GM19372 (cell line): ENCODE data around the gene NPIPB8.
"Not testable (repeated sequence)": the region's sequence is repeated elsewhere in the genome, so short reads cannot be mapped to it uniquely, and the experiment has no call there.

Experiments
- ATAC-seq: cut with Tn5 transposase; IDR thresholded peaks from one replicate; pipeline ENCODE4 v1.9.1; 2021; ENCODE audit warnings: mild to moderate bottlenecking, low read depth, moderate library complexity; ENCODE audit not compliant: unreplicated experiment

Gene NPIPB8

DNA sequence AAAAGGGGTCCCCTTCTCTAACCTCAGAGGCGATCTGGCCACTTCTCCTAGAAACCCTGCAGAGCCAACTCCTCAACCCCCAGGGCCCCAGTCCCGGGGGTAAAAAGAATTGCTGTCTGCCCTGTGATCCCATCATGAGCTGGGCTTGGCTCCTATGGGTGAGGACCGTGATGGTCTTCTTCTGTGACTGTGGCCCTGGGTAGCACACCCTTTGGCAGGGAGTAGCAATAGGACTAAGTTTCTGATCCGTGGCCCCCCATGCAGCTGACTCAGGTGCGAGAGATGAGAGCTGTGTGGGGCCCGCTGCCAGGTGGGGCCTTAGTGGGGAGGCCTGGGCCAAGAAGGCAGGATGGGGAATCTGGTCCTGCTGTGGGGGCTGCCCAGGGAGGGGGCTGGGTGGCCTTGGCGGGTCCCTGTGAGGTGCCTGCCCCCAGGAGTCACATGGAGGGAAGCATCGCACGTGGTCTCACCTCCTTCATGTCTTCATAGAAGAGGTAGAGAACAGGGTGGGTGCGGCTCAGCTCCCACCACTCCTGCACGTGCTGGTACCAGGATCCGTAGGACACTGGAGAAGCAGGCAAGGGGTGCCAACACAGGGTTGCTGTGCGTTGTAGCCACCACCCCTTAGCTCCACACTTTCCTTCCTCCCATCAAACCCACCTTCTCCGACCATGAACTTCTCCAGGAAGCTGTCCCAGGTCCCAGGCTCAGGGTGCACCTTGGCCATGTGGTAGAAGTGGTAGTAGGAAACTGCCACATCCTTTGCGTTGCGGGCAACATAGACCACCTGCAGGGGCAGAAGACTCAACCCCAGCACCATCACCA, 31.4 kb upstream of the NPIPB8 start:
- ATAC-seq: no peak

GRCh38 chr16:28607116-28607623, 30.7 kb upstream of the NPIPB8 start:
- no peak for ATAC-seq

- ATAC-seq: not testable (repeated sequence)
These were observed 30.0 kb upstream of the NPIPB8 start for GRCh38 chr16:28607681-28608495.

DNA sequence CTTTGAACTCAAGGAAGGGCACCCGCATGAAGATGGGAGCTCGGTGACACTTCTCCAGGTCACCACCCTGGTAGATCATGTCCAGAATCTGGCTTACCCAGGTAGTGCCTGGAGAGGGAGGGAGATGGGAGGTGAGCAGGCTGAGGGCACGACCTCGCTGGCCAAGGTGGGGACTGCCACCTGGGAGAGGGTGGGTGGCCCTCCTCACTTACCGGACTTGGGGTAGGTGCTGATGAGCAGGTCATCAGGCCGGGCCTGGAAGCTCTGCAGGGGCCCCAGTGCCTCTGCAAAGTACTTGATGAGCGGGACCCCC, 29.4 kb upstream of the NPIPB8 start:
- ATAC-seq: not testable (repeated sequence)

DNA sequence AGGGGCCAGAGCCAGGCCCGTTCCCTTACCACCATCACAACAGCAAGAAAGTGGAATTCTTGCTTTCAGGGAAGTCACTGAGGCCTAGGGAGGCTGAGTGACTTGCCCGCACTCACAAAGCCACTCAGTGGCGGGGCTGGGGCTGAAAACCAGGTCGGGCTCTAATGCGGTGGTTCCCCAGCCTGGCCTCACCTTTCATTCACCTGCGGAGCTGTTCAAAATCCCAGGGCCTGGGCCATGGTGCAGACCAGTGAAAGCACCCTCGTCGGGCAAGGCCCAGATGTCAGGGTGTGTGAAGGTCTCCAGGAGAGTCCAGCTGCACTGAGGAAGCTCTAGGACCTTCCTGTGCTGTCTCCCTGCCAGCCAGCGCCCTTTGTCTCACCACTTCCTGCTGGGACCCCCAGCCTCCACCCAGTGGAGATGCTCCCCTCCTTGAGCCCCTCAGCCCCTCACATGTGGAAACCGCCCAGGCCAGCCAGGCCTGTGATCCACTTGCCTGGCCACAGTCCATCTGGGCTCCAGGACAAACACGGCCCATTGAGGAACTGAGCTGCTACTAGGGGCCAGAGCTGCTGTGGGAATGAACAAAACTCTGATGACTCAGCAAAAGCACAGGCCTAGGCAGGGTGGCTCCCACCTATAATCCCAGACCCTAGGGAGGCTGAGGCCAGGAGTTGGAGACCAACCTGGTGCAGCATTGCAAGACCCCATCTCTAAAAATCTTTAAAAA, 28.8 kb upstream of the NPIPB8 start:
- ATAC-seq: not testable (repeated sequence)

- ATAC-seq: no peak
These were observed 28.0 kb upstream of the NPIPB8 start, which contains the start of gene SULT1A1 for GRCh38 chr16:28609631-28610594. Gene SULT1A1 (minus strand): TSS chr16:28610044. CDS start chr16:28608855, 1,189 bp downstream.

DNA sequence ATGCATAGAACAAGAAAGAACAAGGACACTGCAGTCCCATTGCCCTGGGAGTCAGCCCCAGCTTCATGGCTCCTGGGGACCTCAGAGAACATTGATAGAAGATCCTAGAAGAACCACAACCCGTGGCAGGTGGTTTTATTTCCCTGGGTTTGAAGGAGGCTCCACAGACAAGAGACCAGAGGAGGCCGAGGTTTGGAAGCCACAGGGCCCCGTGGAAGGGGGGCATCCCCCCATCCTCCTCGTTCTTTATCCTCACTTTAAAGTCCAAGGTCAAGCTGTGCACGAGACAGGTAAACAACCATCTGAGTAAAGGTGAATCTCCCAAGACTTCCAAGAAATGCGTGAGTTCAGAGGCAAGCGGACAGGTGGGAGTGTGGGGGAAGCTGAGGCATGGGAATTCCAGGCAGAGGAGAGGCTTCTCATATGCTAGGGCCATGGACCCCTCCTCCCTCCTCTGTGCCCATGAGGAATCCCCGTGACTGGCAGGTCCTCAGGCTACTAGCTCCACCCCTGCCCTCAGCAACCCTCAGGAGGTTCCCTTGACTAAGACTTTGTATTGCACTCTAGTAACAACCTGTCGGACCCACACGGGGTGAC, 27.2 kb upstream of the NPIPB8 start:
- ATAC-seq: no peak

DNA sequence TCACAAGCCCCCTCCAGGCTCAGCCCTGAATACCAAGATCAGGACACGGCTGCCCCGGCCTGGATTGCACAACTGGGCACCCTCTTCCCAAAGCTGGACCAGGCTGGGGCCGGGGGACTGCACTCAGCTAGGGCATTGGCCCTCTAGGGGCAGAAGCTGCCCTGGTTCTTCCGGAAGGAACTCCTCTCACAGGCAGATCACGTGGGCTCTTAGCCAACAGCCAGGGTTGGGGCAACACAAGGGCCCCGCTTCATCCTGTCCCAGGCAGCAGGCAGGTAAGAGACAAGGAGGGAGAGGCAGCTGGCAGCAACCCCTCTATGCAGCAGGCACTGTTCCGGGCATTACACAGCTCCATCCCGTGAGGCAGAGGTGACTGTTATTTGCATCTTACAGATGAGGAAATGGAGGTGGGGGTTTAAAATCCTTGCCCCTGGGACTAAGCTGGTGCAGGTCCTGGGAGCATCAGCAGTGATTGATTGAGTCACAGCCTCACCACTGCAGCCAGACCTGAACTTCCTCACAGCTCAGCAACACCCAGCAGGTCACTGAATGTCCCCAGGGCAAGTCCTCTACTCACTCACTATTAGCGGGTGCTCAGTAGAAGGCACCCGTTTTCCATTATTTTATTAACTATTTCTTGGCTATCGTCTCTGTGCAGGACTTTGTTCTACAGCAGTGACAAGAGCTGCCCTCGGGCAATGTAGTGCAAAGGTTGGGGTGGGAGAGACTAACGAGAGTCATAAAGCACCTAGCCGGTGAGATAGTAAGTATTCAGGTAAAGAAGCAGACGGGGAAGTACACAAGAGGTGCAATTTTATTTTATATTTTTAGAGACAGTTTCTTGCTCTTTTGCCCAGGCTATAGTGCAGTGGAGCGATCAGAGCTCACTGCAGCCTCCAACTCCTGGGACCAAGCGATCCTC, 25.2 kb upstream of the NPIPB8 start:
- ATAC-seq: not testable (repeated sequence)

DNA sequence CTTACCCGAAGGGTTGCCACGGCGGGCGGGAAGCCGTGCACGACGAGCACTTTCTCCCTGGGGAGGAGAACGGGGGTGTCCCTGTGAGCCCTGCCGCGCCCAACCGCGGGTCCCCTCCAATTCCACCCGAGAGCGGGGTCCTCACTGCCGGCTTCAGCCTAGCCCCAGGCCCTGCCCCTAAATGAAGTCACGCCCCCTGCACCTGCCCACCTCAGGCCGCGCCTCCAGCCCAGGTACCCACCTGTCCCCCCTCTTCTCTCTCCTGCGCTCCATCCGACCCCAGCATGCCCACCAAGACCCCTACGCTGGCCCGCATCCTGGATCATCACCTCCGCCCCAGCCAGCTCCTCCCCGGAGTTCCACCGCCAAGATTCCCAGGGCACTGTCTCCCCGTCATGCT, 24.0 kb upstream of the NPIPB8 start:
- ATAC-seq: not testable (repeated sequence)

GRCh38 chr16:28614561-28614960, 23.3 kb upstream of the NPIPB8 start:
- not testable (repeated sequence) for ATAC-seq

DNA sequence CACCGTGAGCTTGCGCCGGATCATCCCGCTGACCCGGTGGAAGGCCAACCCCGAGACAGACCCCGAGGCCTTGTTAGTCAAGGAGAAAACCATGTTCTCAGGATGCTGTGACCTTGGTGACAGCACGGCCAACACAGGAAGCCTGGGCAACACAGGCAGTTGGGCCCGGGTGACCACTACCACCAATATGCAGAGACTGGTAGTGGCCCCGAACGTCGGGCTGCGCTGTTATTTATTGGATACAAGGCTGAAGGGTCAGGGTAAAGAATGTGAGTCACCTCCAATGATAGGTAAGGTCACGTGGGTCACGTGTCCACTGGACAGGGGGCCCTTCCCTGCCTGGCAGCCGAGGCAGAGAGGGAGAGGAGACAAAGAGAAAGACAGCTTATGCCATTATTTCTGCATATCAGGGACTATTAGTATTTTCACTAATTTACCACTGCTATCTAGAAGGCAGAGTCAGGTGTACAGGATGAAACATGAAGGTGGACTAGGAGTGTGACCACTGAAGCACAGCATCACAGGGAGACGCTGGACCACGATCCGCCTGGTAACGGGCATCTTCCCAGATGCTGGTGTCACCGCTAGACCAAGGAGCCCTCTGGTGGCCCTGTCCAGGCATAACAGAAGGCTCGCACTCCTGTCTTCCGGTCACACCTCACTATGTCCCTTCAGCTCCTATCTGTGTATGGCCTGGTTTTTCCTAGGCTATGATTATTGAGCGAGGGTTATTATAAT, 22.2 kb upstream of the NPIPB8 start:
- not testable (repeated sequence) for ATAC-seq

DNA sequence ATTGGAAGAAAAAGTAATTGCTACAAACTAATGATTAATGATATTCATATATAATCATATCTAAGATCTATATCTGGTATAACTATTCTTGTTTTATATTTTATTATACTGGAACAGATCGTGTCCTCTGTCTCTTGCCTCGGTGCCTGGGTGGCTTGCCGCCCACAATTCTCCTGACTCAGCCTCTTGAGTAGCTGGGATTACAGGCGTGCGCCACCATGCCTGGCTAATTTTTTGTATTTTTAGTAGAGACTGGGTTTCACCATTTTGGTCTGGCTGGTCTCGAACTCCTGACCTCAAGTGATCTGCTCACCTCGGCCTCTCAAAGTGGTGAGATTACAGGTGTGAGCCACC, 21.7 kb upstream of the NPIPB8 start:
- not testable (repeated sequence) for ATAC-seq

GRCh38 chr16:28616636-28617035, 21.2 kb upstream of the NPIPB8 start:
- no peak for ATAC-seq

DNA sequence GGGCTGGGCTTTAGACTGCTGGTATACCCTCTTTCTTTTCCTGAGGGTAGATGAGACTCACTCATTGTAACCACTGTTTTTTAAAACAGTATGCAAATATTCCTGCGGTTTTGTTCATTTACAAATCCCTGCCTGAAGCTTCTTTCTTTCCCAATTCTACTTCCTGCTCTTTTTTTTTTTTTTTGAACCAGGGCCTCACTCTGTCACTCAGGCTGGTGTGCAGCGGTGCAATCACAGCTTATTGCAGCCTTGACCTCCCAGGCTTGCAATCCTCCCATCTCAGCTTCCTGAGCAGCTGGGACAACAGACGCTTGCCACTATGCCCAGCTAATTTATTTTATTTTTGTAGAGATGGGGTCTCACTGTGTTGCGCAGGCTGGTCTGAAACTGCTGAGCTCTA, 20.0 kb upstream of the NPIPB8 start:
- ATAC-seq: no peak

DNA sequence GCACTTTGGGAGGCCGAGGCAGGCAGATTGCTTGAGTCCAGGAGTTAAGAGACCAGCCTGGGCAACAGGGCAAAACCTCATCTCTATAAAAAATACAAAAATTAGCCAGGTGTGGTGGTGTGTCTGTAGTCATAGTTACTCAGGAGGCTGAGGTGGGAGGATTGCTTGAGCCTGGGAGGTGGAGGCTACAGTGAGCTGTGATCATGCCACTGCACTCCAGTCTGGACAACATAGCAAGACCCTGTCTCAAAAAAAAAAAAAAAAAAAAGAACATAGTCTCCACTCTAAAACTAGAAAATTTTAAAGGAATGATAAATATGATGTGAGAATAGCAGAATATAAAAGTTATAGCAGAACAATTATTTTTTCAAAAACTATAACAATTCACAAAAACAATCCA, 17.5 kb upstream of the NPIPB8 start:
- ATAC-seq: not testable (repeated sequence)

DNA sequence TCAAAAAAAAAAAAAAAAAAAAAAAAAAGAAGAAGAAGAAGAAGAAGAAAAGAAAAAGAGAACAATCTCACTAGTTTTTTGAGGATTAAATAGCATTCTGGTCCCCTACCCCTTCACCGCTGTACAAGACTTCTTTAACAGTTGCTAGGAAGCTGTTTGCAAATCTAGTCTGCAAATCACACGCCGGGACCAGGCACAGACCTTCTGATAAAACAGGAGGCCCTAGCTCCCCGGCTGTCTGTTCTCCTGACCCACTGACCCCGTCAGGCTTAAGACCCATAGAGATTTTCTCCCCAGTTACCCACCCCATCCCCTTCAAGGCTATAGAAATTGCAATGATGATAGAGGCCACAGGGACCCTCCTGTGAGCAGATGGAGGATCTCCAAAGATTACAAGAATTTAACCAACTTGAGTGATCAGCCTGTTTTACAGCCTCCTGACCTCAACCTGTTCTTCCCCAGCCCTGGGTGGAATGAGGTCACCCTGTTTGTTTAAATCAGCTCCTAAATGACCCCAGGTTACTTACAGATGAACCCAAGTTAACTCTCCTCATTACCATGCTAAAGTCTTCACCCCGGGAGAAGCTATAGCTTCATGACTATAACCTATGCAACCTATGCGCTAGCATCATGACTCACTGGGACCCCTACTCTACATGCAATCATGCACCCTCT, 16.2 kb upstream of the NPIPB8 start:
- ATAC-seq: no peak

- ATAC-seq: not testable (repeated sequence)
These were observed 15.2 kb upstream of the NPIPB8 start for GRCh38 chr16:28622532-28623171.
